HG03571 (cell line): ENCODE results near the gene VWA8.
"Not testable (repeated sequence)": the region's sequence is repeated elsewhere in the genome, so short reads cannot be mapped to it uniquely, and the experiment has no call there.

Source experiments
- ATAC-seq: cut with Tn5 transposase; IDR thresholded peaks from one replicate; pipeline ENCODE4 v1.9.1; 2021; ENCODE audit not compliant: unreplicated experiment

VWA8 gene

GRCh38 chr13:41542281-41542680, 418.6 kb downstream of the VWA8 start:
- ATAC-seq, result no peak

GRCh38 chr13:41541142-41541938, 419.6 kb downstream of the VWA8 start:
- ATAC-seq, result no peak

- ATAC-seq, result not testable (repeated sequence)
Observed at GRCh38 chr13:41540240-41540639, 420.7 kb downstream of the VWA8 start.

- ATAC-seq, result no peak
Observed at GRCh38 chr13:41533266-41534052, 427.4 kb downstream of the VWA8 start.

GRCh38 chr13:41528021-41528420, 432.9 kb downstream of the VWA8 start:
- no peak for ATAC-seq

- no peak for ATAC-seq
Observed at GRCh38 chr13:41520660-41521630, 440.0 kb downstream of the VWA8 start.

- no peak for ATAC-seq
Observed at GRCh38 chr13:41520016-41520659, 440.8 kb downstream of the VWA8 start.
